AG10803 (cell line): Measurements from ENCODE around the gene MAPT.
"Not testable (repeated sequence)": the region's sequence is repeated elsewhere in the genome, so short reads cannot be mapped to it uniquely, and the experiment has no call there.

Source experiments
- DNase-seq: peaks from one replicate; pipeline ENCODE4 v3.0.0; 2010; ENCODE audit warnings: low read depth
- H3K4me3 ChIP-seq: 2 replicates; pipeline ENCODE4 v1.5.1; 2011; ENCODE audit warnings: mild to moderate bottlenecking, low read length, control low read depth
- CTCF ChIP-seq: conservative IDR thresholded peaks from 2 replicates; pipeline ENCODE4 v1.5.1; 2011; ENCODE audit warnings: mild to moderate bottlenecking, low read length, control low read depth, inconsistent platforms

Gene MAPT

GRCh38 chr17:46013502-46014165, 119.3 kb downstream of the MAPT start:
- no peak overlapping the region for H3K4me3 ChIP-seq
- no peak for TF ChIP-seq CTCF

GRCh38 chr17:46019408-46019925, 125.1 kb downstream of the MAPT start:
- H3K4me3 ChIP-seq, DNase-seq: not testable (repeated sequence)

More at GRCh38 chr17:46013502-46014165, 119.3 kb downstream of the MAPT start:
- peak; percentile 82 for DNase-seq

- no peak for TF ChIP-seq CTCF
- no peak for DNase-seq
These were observed 125.8 kb downstream of the MAPT start for GRCh38 chr17:46020023-46020761.

GRCh38 chr17:46020998-46021397, 126.6 kb downstream of the MAPT start:
- TF ChIP-seq CTCF, result no peak
- no peak overlapping the region for H3K4me3 ChIP-seq
- no peak for DNase-seq

More at GRCh38 chr17:46020023-46020761, 125.8 kb downstream of the MAPT start:
- H3K4me3 ChIP-seq, result no peak overlapping the region

- H3K4me3 ChIP-seq, DNase-seq: not testable (repeated sequence)
These were observed 129.0 kb downstream of the MAPT start for GRCh38 chr17:46023366-46023765.

- H3K4me3 ChIP-seq, result no peak overlapping the region
- DNase-seq, result no peak
- no peak for TF ChIP-seq CTCF
These were observed 129.5 kb downstream of the MAPT start for GRCh38 chr17:46023783-46024388.

GRCh38 chr17:46024590-46024989, 130.2 kb downstream of the MAPT start:
- H3K4me3 ChIP-seq, result no peak overlapping the region
- no peak for TF ChIP-seq CTCF
- DNase-seq, result no peak

- TF ChIP-seq CTCF, result no peak
- no peak for DNase-seq
- H3K4me3 ChIP-seq, result no peak overlapping the region
These were observed 130.7 kb downstream of the MAPT start for GRCh38 chr17:46025060-46025459.
